Suprapubic skin (tissue), 4 donors: ENCODE results near the gene WWC2. TPM values are rescaled to one million over a fixed set of nuclear protein-coding genes. Genes with fewer than 3 reads are reported as not detected.
"Not testable (repeated sequence)": the region's sequence is repeated elsewhere in the genome, so short reads cannot be mapped to it uniquely, and the experiment has no call there.

ENCODE experiments used
- DNase-seq, 2 donors: peaks; one replicate each; pipeline ENCODE4 v3.0.0-alpha.2; 2019; ENCODE audit warnings: low spot score in 2 of 2
- H3K27ac ChIP-seq: fragments of 200-600 bp; sonication (generic); one replicate; pipeline ENCODE4 v1.5.1; 2019
- H3K27me3 ChIP-seq: fragments of 200-600 bp; sonication (generic); one replicate; pipeline ENCODE4 v1.5.1; 2019
- H3K36me3 ChIP-seq: fragments of 200-600 bp; sonication (generic); one replicate; pipeline ENCODE4 v1.5.1; 2019
- H3K4me1 ChIP-seq: fragments of 200-600 bp; sonication (generic); one replicate; pipeline ENCODE4 v1.5.1; 2019
- H3K4me3 ChIP-seq: fragments of 200-600 bp; sonication (generic); one replicate; pipeline ENCODE4 v1.5.1; 2019; ENCODE audit warnings: mild to moderate bottlenecking
- H3K9me3 ChIP-seq: fragments of 200-600 bp; sonication (generic); one replicate; pipeline ENCODE4 v1.5.1; 2019
- CTCF ChIP-seq, 2 donors: fragments of 200-600 bp in 1 of 2; fragments of 450-650 bp in 1 of 2; sonication (generic) in 1 of 2; IDR thresholded peaks; one replicate each; pipeline ENCODE4 v1.5.1; 2016 to 2019; ENCODE audit warnings: antibody characterized with exemption in 2 of 2, mild to moderate bottlenecking in 1 of 2, moderate library complexity in 1 of 2
- EP300 ChIP-seq: sonication (generic); formaldehyde crosslinking; IDR thresholded peaks from one replicate; pipeline ENCODE4 v1.6.1; 2017; ENCODE audit warnings: antibody characterized with exemption
- POLR2A ChIP-seq, 2 donors: fragments of 450-650 bp; IDR thresholded peaks; one replicate each; pipeline ENCODE4 v1.6.1; 2017; ENCODE audit warnings: antibody characterized with exemption in 2 of 2, mild to moderate bottlenecking in 2 of 2, moderate library complexity in 2 of 2
- POLR2AphosphoS5 ChIP-seq, 3 donors: sonication (generic); formaldehyde crosslinking; IDR thresholded peaks; one replicate each; pipeline ENCODE4 v1.6.1; 2017; ENCODE audit warnings: antibody characterized with exemption in 3 of 3
- WGBS: methylation state at CpG from one replicate; pipeline ENCODE4 v1.1.5; 2018; 5-methylcytosine and 5-hydroxymethylcytosine counted together
- total RNA-seq, 4 donors: library from RNA; depleted of rRNA; stranded (reverse); fragments of >200 nt; gene quantifications; one replicate each; pipeline ENCODE4 v1.1.0, GENCODE V29; 2016

The WWC2 gene
- total RNA-seq, 4 donors from 2014 or later, result 9.2 to 30.4 (median 15.2) TPM

- no peak for DNase-seq
- WGBS, result 79% methylated on average over 5 of the region's 5 CpGs
- Histone ChIP-seq H3K27ac (no peak overlapping the region), H3K4me1 (no peaks in the 10 kb centered on the region), H3K27me3 (no peaks in the 10 kb centered on the region), H3K36me3 (no peaks in the 10 kb centered on the region), H3K4me3 (no peak overlapping the region), H3K9me3 (no peaks in the 10 kb centered on the region)
- TF ChIP-seq POLR2A (IDR thresholded peaks at IDR 0.05) (no peak), EP300 (no peak), POLR2AphosphoS5 (IDR thresholded peaks at IDR 0.05) (no peak), CTCF (IDR thresholded peaks at IDR 0.05) (no peak)
Measured at GRCh38 chr4:183107891-183108459, 8.9 kb downstream of the WWC2 start.

- no peak for DNase-seq
- Histone ChIP-seq H3K4me3 (no peak overlapping the region), H3K27ac (no peak overlapping the region), H3K4me1 (no peaks in the 10 kb centered on the region), H3K27me3 (no peaks in the 10 kb centered on the region), H3K9me3 (no peaks in the 10 kb centered on the region), H3K36me3 (no peaks in the 10 kb centered on the region)
- TF ChIP-seq CTCF (IDR thresholded peaks at IDR 0.05) (no peak), POLR2A (IDR thresholded peaks at IDR 0.05) (no peak), POLR2AphosphoS5 (IDR thresholded peaks at IDR 0.05) (no peak), EP300 (no peak)
Measured at GRCh38 chr4:183110244-183110643, 11.2 kb downstream of the WWC2 start.

GRCh38 chr4:183111452-183111885 lies 12.4 kb downstream of the WWC2 start:
- no peak overlapping the region for H3K4me3 ChIP-seq

GRCh38 chr4:183118141-183118540 lies 19.1 kb downstream of the WWC2 start:
- Histone ChIP-seq H3K36me3 (no peaks in the 10 kb centered on the region), H3K4me1 (peaks cover 11% of the 10 kb centered on the region), H3K27me3 (no peaks in the 10 kb centered on the region), H3K9me3 (no peaks in the 10 kb centered on the region), H3K27ac (no peak overlapping the region), H3K4me3 (no peak overlapping the region)
- DNase-seq, result no peak
- 69% methylated on average over 2 of the region's 2 CpGs for WGBS
- TF ChIP-seq POLR2A (IDR thresholded peaks at IDR 0.05), result no peak
- no peak for TF ChIP-seq EP300
- TF ChIP-seq CTCF (IDR thresholded peaks at IDR 0.05), result no peak
- no peak for TF ChIP-seq POLR2AphosphoS5 (IDR thresholded peaks at IDR 0.05)

More at GRCh38 chr4:183111452-183111885, 12.4 kb downstream of the WWC2 start:
- no peak for DNase-seq
- Histone ChIP-seq H3K36me3 (no peaks in the 10 kb centered on the region), H3K4me1 (no peaks in the 10 kb centered on the region), H3K27me3 (no peaks in the 10 kb centered on the region), H3K9me3 (no peaks in the 10 kb centered on the region), H3K27ac (no peak overlapping the region)
- TF ChIP-seq POLR2A (IDR thresholded peaks at IDR 0.05) (no peak), POLR2AphosphoS5 (IDR thresholded peaks at IDR 0.05) (no peak), EP300 (no peak), CTCF (IDR thresholded peaks at IDR 0.05) (no peak)
- 96% methylated on average over 4 of the region's 4 CpGs for WGBS

GRCh38 chr4:183118585-183118984 lies 19.5 kb downstream of the WWC2 start:
- 11% methylated on average over 3 of the region's 3 CpGs for WGBS
- no peak for TF ChIP-seq POLR2AphosphoS5 (IDR thresholded peaks at IDR 0.05)
- TF ChIP-seq CTCF (IDR thresholded peaks at IDR 0.05), result no peak
- TF ChIP-seq POLR2A (IDR thresholded peaks at IDR 0.05), result no peak
- no peak for TF ChIP-seq EP300
- no peak overlapping the region for H3K4me3 ChIP-seq
- peaks cover 11% of the 10 kb centered on the region for H3K4me1 ChIP-seq
- H3K27me3 ChIP-seq, result no peaks in the 10 kb centered on the region
- no peaks in the 10 kb centered on the region for H3K36me3 ChIP-seq
- H3K27ac ChIP-seq, result no peak overlapping the region
- H3K9me3 ChIP-seq, result no peaks in the 10 kb centered on the region
- no peak for DNase-seq

- H3K36me3 ChIP-seq, DNase-seq, H3K4me3 ChIP-seq, H3K27ac ChIP-seq, H3K9me3 ChIP-seq, H3K27me3 ChIP-seq: not testable (repeated sequence)
- peaks cover 11% of the 10 kb centered on the region for H3K4me1 ChIP-seq
- WGBS, result 94% methylated on average over 12 of the region's 12 CpGs
Measured at GRCh38 chr4:183121660-183122059, 22.6 kb downstream of the WWC2 start.
